ENCODE data around the gene FREM2.

- TF ChIP-seq EZH2phosphoT487 (IDR thresholded peaks at IDR 0.05; ENCODE audit: borderline replicate concordance, low read depth, low read length) = no peak
- no peak for TF ChIP-seq CTCF (conservative IDR thresholded peaks at IDR 0.05; ENCODE audit: low read length)
Measured at GRCh38 chr13:38849315-38849714, 162.4 kb downstream of the FREM2 start.

All from OCI-LY7 (cell line).